PC-9 (cell line): Measurements from ENCODE around the gene FAM13B. TPM values are rescaled to one million over a fixed set of nuclear protein-coding genes. Genes with fewer than 3 reads are reported as not detected.

Experiments
- BruUV-seq: library from RNA; stranded (reverse); fragments of 400-500 nt; replicated peaks from 2 replicates; lab custom pipeline; 2021; lab: Mats Ljungman, UMichigan
- CTCF ChIA-PET: fragments of 300-600 bp; sonication (Branson Sonifier 250); formaldehyde crosslinking; loops from one replicate; lab custom pipeline; 2022; ENCODE audit warnings: antibody characterized with exemption; lab: Charles Lee
- POLR2A ChIA-PET: fragments of 300-600 bp; sonication (Branson Sonifier 250); formaldehyde crosslinking; loops from one replicate; lab custom pipeline; 2022; ENCODE audit warnings: antibody characterized with exemption; ENCODE audit not compliant: unreplicated experiment; lab: Charles Lee
- DNase-seq, 2 experiments: peaks; one replicate each; pipeline versions ENCODE4 v3.0.0 to v3.0.0-alpha.2; 2015 to 2022; ENCODE audit warnings: mixed read lengths in 1 of 2
- H2AFZ ChIP-seq: fragments of 200-600 bp; sonication (generic); 2 replicates; pipeline ENCODE4 v1.8.1; 2017; ENCODE audit warnings: antibody characterized with exemption
- H3F3A ChIP-seq: fragments of 200-600 bp; sonication (generic); 2 replicates; pipeline ENCODE4 v1.8.1; 2017; ENCODE audit warnings: antibody characterized with exemption, mild to moderate bottlenecking, low read depth; ENCODE audit not compliant: insufficient read depth
- H3K27ac ChIP-seq: fragments of 200-600 bp; sonication (generic); 2 replicates; pipeline ENCODE4 v1.6.1; 2016; ENCODE audit warnings: mixed run types
- H3K27me3 ChIP-seq: fragments of 200-600 bp; sonication (generic); 2 replicates; pipeline ENCODE4 v1.6.1; 2016; ENCODE audit warnings: low read depth, mixed run types; ENCODE audit not compliant: insufficient read depth
- H3K36me3 ChIP-seq: fragments of 200-600 bp; sonication (generic); 2 replicates; pipeline ENCODE4 v1.6.1; 2016; ENCODE audit warnings: low read depth, mixed run types
- H3K4me1 ChIP-seq: fragments of 200-600 bp; sonication (generic); replicated peaks from 2 replicates; pipeline ENCODE4 v1.6.1; 2016; ENCODE audit warnings: mixed run types; ENCODE audit not compliant: insufficient read depth
- H3K4me2 ChIP-seq: fragments of 200-600 bp; sonication (generic); 2 replicates; pipeline ENCODE4 v1.6.1; 2017; ENCODE audit warnings: mixed run types
- H3K4me3 ChIP-seq: fragments of 200-600 bp; sonication (generic); 2 replicates; pipeline ENCODE4 v1.6.1; 2016; ENCODE audit warnings: mixed run types
- H3K79me2 ChIP-seq: fragments of 200-600 bp; sonication (generic); 2 replicates; pipeline ENCODE4 v1.6.1; 2017; ENCODE audit warnings: low read depth, mixed run types
- H3K9me2 ChIP-seq: fragments of 200-600 bp; sonication (generic); 2 replicates; pipeline ENCODE4 v1.8.1; 2017; ENCODE audit warnings: mild to moderate bottlenecking; ENCODE audit not compliant: insufficient read depth
- H3K9me3 ChIP-seq: fragments of 200-600 bp; sonication (generic); 2 replicates; pipeline ENCODE4 v1.8.1; 2016; ENCODE audit warnings: low read depth; ENCODE audit not compliant: insufficient read depth
- H4K20me1 ChIP-seq: fragments of 200-600 bp; sonication (generic); 2 replicates; pipeline ENCODE4 v1.8.1; 2017; ENCODE audit not compliant: insufficient read depth
- EZH2 ChIP-seq: fragments of 200-600 bp; sonication (generic); IDR thresholded peaks from 2 replicates; pipeline ENCODE4 v1.8.0; 2017; ENCODE audit warnings: antibody characterized with exemption, low read depth
- intact Hi-C: fragments of 100-400 bp; cut with micrococcal nuclease; formaldehyde crosslinking; loops from one replicate; pipeline ENCODE4 v1.10.0; 2022; ENCODE audit not compliant: unreplicated experiment
- total RNA-seq: library from RNA; stranded (reverse); gene quantifications from 2 replicates; pipeline ENCODE4 v1.2.3, GENCODE V29; 2021
- TF ChIP-seq, protein P1 (sequence below): fragments of 200-600 bp; sonication (generic); conservative IDR thresholded peaks from 2 replicates; pipeline ENCODE4 v1.6.1; 2017; ENCODE audit warnings: mixed run types, antibody characterized with exemption, mild to moderate bottlenecking, moderate library complexity

The FAM13B gene
- total RNA-seq, 1 experiment from 2014 or later, result 25.1 TPM

DNA sequence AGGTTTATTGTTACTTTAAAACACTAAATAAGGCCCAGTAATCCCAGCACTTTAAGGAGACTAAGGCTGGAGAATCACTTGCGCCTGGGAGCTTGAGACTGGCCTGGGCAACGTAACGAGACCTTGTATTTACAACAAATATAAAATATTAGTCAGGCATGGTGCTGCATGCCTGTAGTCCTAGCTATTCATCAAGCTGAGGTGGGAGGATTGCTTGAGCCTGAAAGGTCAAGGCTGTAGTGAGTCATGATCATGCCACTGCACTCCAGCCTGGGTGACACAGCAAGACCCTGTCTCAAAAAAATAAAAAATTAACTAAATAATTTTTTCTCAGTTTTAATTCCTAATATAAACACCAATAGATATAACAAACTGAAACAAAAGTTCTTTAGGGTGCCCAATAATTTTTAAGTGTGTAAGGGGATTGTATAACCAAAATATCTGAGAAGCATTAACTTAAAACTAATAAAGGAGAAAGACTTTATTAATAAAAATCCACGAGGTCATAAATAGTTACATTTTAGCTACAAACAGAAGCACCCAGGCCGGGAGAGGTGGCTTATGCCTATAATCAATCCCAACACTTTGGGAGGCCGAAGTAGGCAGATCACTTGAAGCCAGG, 32.7 kb downstream of the FAM13B start:
- Histone ChIP-seq H3K4me1 (peaks cover 5% of the 10 kb centered on the region; the same call in 1 of the 2 replicates), H3K79me2 (peaks cover 28% of the 10 kb centered on the region), H3F3A (peaks cover 7% of the 10 kb centered on the region; the same call in 1 of the 2 replicates), H4K20me1 (peaks cover 4% of the 10 kb centered on the region; the same call in 1 of the 2 replicates), H3K9me2 (no peaks in the 10 kb centered on the region), H2AFZ (no peak overlapping the region), H3K4me3 (no peak overlapping the region), H3K27me3 (no peaks in the 10 kb centered on the region), H3K36me3 (peaks cover 30% of the 10 kb centered on the region), H3K27ac (no peak overlapping the region), H3K9me3 (peaks cover 8% of the 10 kb centered on the region), H3K4me2 (no peak overlapping the region)
- CTCF ChIA-PET, result no interaction called here
- DNase-seq, result peak in 1 of 2 experiments; percentile 15
- TF ChIP-seq EZH2, result no peak
- TF ChIP-seq, protein P1, sequence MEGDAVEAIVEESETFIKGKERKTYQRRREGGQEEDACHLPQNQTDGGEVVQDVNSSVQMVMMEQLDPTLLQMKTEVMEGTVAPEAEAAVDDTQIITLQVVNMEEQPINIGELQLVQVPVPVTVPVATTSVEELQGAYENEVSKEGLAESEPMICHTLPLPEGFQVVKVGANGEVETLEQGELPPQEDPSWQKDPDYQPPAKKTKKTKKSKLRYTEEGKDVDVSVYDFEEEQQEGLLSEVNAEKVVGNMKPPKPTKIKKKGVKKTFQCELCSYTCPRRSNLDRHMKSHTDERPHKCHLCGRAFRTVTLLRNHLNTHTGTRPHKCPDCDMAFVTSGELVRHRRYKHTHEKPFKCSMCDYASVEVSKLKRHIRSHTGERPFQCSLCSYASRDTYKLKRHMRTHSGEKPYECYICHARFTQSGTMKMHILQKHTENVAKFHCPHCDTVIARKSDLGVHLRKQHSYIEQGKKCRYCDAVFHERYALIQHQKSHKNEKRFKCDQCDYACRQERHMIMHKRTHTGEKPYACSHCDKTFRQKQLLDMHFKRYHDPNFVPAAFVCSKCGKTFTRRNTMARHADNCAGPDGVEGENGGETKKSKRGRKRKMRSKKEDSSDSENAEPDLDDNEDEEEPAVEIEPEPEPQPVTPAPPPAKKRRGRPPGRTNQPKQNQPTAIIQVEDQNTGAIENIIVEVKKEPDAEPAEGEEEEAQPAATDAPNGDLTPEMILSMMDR, result no peak
- POLR2A ChIA-PET, result no interaction called here
- intact Hi-C loops, result no loop called here
- no TSS peak for BruUV-seq

- BruUV-seq, result no TSS peak
- no peak for DNase-seq
- intact Hi-C loops, result no loop called here
- H3K4me3 ChIP-seq, result no peak overlapping the region
- no peak overlapping the region for H2AFZ ChIP-seq
- H4K20me1 ChIP-seq, result peaks cover 8% of the 10 kb centered on the region; the same call in 1 of the 2 replicates
- H3K9me3 ChIP-seq, result peaks cover 8% of the 10 kb centered on the region
- H3K79me2 ChIP-seq, result peaks cover 28% of the 10 kb centered on the region
- ChIA-PET CTCF (interaction anchor here (0.5 kb wide), 1 partner anchor 32 kb away, joined by 5 read pairs; no protein-coding TSS in a partner anchor), POLR2A (no interaction called here)
- peak overlapping the region; percentile 17; the same call in 1 of the 2 replicates for H3K27ac ChIP-seq
- peaks cover 28% of the 10 kb centered on the region for H3K36me3 ChIP-seq
- no peaks in the 10 kb centered on the region for H3K27me3 ChIP-seq
- peaks cover 5% of the 10 kb centered on the region; the same call in 1 of the 2 replicates for H3K4me1 ChIP-seq
- peaks cover 7% of the 10 kb centered on the region; the same call in 1 of the 2 replicates for H3F3A ChIP-seq
- TF ChIP-seq EZH2, result no peak
- TF ChIP-seq, protein P1, result no peak
- no peak overlapping the region for H3K4me2 ChIP-seq
- no peaks in the 10 kb centered on the region for H3K9me2 ChIP-seq
Observed at GRCh38 chr5:137997726-137998213, 35.1 kb downstream of the FAM13B start.

DNA sequence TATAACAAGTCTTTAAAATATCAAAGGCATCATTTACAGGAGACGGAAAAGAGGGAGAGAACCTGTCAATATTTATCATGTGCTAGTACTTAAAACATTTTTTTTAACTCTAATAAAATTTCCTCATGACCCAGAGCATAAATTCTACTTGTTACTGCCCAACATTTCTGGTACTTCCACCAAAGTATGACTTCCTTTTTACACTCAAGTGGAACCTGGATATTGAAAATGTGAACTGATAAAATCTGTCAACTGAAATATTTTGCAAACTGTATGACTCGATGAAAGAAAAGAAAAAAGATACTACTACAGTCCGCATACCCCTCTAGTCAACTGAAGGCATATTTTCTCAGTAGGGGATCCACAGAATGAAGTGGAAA, 37.1 kb downstream of the FAM13B start:
- Histone ChIP-seq H3K9me3 (peaks cover 8% of the 10 kb centered on the region), H3K36me3 (peaks cover 21% of the 10 kb centered on the region), H4K20me1 (peaks cover 12% of the 10 kb centered on the region), H3K4me1 (peaks cover 5% of the 10 kb centered on the region; the same call in 1 of the 2 replicates), H3K27ac (no peak overlapping the region), H3K4me2 (no peak overlapping the region), H3K27me3 (no peaks in the 10 kb centered on the region), H3K4me3 (no peak overlapping the region), H3F3A (peaks cover 7% of the 10 kb centered on the region; the same call in 1 of the 2 replicates), H2AFZ (no peak overlapping the region), H3K9me2 (no peaks in the 10 kb centered on the region), H3K79me2 (peaks cover 27% of the 10 kb centered on the region)
- TF ChIP-seq, protein P1, result no peak
- no peak for TF ChIP-seq EZH2
- intact Hi-C loops, result no loop called here
- POLR2A ChIA-PET, result no interaction called here
- CTCF ChIA-PET, result no interaction called here
- no TSS peak for BruUV-seq
- no peak for DNase-seq
